Measurements from ENCODE around the gene EFNA4.

- TF ChIP-seq CTCF (IDR thresholded peaks at IDR 0.05 in 2 of 3, conservative IDR thresholded peaks at IDR 0.05 in 1 of 3; ENCODE audit: borderline replicate concordance in 1 of 3, insufficient read depth in 1 of 3, low read depth in 2 of 3, low read length in 2 of 3) (no peak), MAX (IDR thresholded peaks at IDR 0.05) (no peak)
Measured at GRCh38 chr1:155019377-155020245, 43.9 kb upstream of the EFNA4 start.
